Measurements from ENCODE around the gene FREM2.

DNA sequence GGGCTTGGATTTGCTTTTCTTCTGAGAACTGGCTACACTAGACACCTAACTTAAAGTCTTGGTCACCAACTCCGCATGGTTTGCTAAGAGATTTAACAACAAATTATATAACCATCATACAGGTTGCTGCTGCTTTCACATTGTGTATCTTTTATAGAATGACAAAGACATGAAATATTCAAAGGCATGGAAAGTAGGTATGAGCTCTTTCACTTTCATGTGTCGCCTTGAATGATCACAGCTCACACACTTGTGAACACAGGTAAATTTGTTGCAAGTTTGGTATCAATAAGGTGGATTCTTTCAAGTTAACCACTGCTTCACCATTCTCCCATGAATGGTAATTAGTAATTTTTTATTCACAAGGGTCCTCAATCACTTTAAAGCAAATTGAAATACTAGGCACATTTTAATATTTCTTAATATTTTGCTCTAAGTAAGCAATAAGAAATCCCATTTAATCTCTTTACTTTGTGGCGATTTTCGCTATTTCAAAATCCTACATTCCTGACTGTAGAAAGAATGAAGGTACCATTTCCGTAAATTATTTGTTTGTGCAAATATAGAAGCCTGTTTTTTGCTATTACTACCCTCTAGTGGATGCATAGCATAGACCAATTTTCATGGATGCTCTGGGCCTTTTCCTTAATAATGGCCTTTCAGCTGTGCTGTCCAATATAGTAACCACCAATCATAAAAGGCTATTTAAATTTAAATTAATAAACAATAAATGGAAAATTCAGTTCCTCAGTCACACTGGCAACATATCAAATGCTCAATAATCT is 45.5 kb upstream of the FREM2 start:
- TF ChIP-seq, protein P1, sequence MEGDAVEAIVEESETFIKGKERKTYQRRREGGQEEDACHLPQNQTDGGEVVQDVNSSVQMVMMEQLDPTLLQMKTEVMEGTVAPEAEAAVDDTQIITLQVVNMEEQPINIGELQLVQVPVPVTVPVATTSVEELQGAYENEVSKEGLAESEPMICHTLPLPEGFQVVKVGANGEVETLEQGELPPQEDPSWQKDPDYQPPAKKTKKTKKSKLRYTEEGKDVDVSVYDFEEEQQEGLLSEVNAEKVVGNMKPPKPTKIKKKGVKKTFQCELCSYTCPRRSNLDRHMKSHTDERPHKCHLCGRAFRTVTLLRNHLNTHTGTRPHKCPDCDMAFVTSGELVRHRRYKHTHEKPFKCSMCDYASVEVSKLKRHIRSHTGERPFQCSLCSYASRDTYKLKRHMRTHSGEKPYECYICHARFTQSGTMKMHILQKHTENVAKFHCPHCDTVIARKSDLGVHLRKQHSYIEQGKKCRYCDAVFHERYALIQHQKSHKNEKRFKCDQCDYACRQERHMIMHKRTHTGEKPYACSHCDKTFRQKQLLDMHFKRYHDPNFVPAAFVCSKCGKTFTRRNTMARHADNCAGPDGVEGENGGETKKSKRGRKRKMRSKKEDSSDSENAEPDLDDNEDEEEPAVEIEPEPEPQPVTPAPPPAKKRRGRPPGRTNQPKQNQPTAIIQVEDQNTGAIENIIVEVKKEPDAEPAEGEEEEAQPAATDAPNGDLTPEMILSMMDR (IDR thresholded peaks at IDR 0.05) = no peak
- no peak for TF ChIP-seq POLR2A (IDR thresholded peaks at IDR 0.05)
